Ishikawa (cell line): ENCODE data around the gene LYSMD1.

ENCODE experiments used
- CEBPB ChIP-seq: IDR thresholded peaks from 2 replicates; pipeline ENCODE4 v1.6.1; 2012
- CREB1 ChIP-seq: IDR thresholded peaks from 2 replicates; pipeline ENCODE4 v1.6.1; 2012; ENCODE audit warnings: low read depth
- EP300 ChIP-seq: IDR thresholded peaks from 2 replicates; pipeline ENCODE4 v1.6.1; 2012; ENCODE audit warnings: borderline replicate concordance
- RAD21 ChIP-seq: IDR thresholded peaks from 2 replicates; pipeline ENCODE4 v1.6.1; 2012; ENCODE audit warnings: low read depth
- YY1 ChIP-seq: IDR thresholded peaks from 2 replicates; pipeline ENCODE4 v1.6.1; 2012; ENCODE audit warnings: low read depth
- ZBTB7A ChIP-seq: IDR thresholded peaks from 2 replicates; pipeline ENCODE4 v1.6.1; 2012; ENCODE audit warnings: low read depth

DNA sequence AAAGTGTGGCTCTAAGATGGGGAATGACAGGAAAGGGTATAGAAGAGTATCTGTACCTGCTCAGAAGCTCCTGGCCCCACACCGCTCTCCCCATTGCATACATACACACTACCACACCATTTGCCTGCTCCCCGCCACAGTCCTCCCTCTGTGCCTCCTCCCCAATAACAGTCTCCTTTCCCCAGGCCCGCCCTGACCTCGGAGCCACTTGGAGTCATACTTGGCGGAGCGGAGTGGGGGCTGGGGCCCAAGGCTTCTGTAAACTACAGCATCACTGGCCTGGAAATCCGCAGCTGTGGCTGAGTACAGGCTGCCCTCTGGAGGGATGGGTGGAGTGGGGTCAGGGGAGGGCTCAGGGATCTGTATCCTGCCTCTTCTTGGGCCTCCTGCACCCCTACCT is 27.9 kb downstream of the LYSMD1 start:
- TF ChIP-seq RAD21 = no peak
- no peak for TF ChIP-seq YY1
- no peak for TF ChIP-seq CEBPB
- no peak for TF ChIP-seq EP300
- no peak for TF ChIP-seq ZBTB7A
- no peak for TF ChIP-seq CREB1
